NCI-H2227 treated with DMSO at 0.1 percent for 48 hours (cell line): Measurements from ENCODE around the gene OR5C1.
"Not testable (repeated sequence)": the region's sequence is repeated elsewhere in the genome, so short reads cannot be mapped to it uniquely, and the experiment has no call there.

ENCODE experiments used
- DNase-seq: peaks from one replicate; lab custom pipeline; 2025; lab: John Stamatoyannopoulos, UW

OR5C1 gene

GRCh38 chr9:122788831-122789230, at the start of gene OR5C1:
Gene OR5C1, plus strand, starts transcription at chr9:122788933. Its CDS starts 0 bp downstream, at chr9:122788933.
- DNase-seq = no peak

- no peak for DNase-seq
Observed at GRCh38 chr9:122742003-122742402, 46.7 kb upstream of the OR5C1 start, which contains the start of gene OR1L6. Gene OR1L6, plus strand, starts transcription at chr9:122742303. Its CDS starts 7,545 bp downstream, at chr9:122749848.

- DNase-seq = no peak
Observed at GRCh38 chr9:122754825-122755224, 33.9 kb upstream of the OR5C1 start.

GRCh38 chr9:122767817-122768216, 20.9 kb upstream of the OR5C1 start:
- no peak for DNase-seq

- no peak for DNase-seq
Observed at GRCh38 chr9:122777052-122777451, 11.7 kb upstream of the OR5C1 start.

- DNase-seq = no peak
Observed at GRCh38 chr9:122777935-122778627, 10.7 kb upstream of the OR5C1 start.

- no peak for DNase-seq
Observed at GRCh38 chr9:122779181-122779580, 9.6 kb upstream of the OR5C1 start.

- no peak for DNase-seq
Observed at GRCh38 chr9:122780026-122780425, 8.7 kb upstream of the OR5C1 start.

- no peak for DNase-seq
Observed at GRCh38 chr9:122781671-122782070, 7.1 kb upstream of the OR5C1 start.

- no peak for DNase-seq
Observed at GRCh38 chr9:122785269-122785668, 3.5 kb upstream of the OR5C1 start.

- no peak for DNase-seq
Observed at GRCh38 chr9:122786338-122786737, 2.4 kb upstream of the OR5C1 start.

- DNase-seq = no peak
Observed at GRCh38 chr9:122789256-122790046, 718 bp downstream of the OR5C1 start.

- DNase-seq = no peak
Observed at GRCh38 chr9:122791872-122792669, 3.3 kb downstream of the OR5C1 start.

GRCh38 chr9:122797316-122798063, 8.8 kb downstream of the OR5C1 start:
- DNase-seq = no peak

GRCh38 chr9:122800066-122801060, 11.6 kb downstream of the OR5C1 start, which contains the start of gene OR1K1:
Gene OR1K1, plus strand, starts transcription at chr9:122800123. Its CDS starts 0 bp downstream, at chr9:122800123.
- no peak for DNase-seq

- no peak for DNase-seq
Observed at GRCh38 chr9:122806661-122807060, 17.9 kb downstream of the OR5C1 start.

GRCh38 chr9:122807271-122807900, 18.7 kb downstream of the OR5C1 start:
- DNase-seq = no peak

- no peak for DNase-seq
Observed at GRCh38 chr9:122808141-122808540, 19.4 kb downstream of the OR5C1 start.

- not testable (repeated sequence) for DNase-seq
Observed at GRCh38 chr9:122809261-122809660, 20.5 kb downstream of the OR5C1 start.
